LoVo (cell line): ENCODE measurements around the gene METTL9.
"Not testable (repeated sequence)": the region's sequence is repeated elsewhere in the genome, so short reads cannot be mapped to it uniquely, and the experiment has no call there.

ENCODE experiments used
- DNase-seq: peaks from one replicate; pipeline ENCODE4 v3.0.0-alpha.2; 2016; ENCODE audit warnings: low spot score

METTL9 gene

DNA sequence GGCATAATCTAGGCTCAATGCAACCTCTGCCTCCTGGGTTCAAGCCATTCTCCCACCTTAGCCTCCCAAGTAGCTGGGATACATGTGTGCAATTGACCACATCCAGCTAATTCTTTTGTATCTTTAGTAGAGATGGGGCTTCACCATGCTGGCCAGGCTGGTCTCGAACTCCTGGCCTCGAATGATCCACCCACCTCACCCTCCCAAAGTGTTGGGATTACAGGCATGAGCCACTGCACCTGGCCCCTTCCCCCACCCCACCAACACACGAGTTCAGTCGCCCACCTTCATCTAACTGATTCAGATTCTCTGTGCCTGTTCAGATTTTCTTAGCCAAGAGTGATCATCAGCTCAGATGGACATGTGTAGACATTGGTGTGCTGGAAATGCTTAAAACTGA is 25.0 kb upstream of the METTL9 start:
- DNase-seq = no peak

DNA sequence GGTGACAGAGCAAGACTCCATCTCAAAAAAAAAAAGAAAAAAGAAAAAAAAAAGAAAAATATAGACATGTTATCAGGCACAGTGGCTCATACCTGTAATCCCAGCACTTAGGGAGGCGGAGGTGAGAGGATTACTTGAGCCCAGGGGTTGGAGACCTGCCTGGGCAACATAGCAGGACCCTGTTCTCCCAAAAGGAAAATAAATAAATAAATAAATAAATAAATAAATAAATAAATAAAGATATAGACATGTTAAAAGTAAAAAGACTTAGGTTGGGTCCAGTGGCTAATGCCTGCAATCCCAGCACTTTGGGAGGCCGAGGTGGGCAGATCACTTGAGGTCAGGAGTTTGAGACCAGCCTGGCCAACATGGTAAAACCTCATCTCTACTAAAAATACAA is 23.1 kb upstream of the METTL9 start:
- not testable (repeated sequence) for DNase-seq

DNA sequence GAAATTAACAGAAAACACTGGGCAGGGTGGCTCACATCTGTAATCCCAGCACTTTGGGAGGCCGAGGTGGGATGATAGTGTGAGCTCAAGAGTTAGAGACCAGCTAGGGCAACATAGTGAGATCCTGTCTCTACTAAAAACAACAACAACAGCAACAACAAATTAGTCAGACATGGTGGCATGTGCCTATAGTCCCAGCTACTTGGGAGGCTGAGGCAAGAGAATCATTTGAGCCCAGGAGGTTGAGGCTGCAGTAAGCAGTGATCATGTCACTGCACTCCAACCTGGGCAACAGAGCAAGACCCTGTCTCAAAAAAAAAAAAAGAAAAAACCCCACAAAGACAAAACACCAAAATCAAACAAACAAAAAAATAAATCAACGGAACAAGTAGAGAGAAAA is 21.9 kb upstream of the METTL9 start:
- not testable (repeated sequence) for DNase-seq

- DNase-seq = not testable (repeated sequence)
These were observed 21.1 kb upstream of the METTL9 start for GRCh38 chr16:21578311-21578710.

- DNase-seq = not testable (repeated sequence)
These were observed 19.2 kb upstream of the METTL9 start for GRCh38 chr16:21580131-21580530.

DNA sequence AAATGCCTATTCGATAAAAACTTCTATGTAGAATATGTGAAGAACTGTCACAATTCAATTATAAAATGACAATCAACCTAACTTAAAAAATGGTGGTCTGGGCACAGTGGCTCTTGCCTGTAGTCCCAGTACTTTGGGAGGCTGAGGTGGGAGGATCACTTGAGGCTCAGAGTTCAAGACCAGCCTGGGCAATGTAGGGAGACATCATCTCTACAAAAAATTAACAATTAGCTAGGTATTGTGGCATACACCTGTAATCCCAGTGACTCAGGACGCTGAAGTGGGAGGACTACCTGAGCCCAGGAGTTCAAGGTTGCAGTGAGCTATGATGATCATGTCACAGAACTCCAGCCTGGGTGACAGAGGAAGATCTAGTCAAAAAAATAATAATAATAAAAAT is 18.6 kb upstream of the METTL9 start:
- DNase-seq = no peak

DNA sequence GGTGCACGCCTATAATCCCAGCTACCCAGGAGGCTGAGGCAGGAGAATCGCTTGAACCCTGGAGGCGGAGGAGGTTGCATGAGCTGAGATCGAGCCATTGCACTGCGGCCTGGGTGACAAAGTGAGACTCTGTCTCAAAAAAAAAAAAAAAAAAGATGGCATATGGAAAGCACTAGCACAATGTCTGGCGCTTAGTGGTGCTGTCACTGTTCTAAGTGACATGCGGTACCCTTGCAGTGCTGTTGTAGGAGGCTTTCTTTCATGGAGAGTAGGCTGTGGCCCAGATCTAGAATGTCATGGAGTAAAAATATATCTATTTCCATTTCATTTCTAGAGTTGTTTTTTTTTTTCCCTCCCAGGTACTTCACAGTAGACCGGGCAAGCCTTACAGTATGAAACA is 14.6 kb upstream of the METTL9 start:
- no peak for DNase-seq

GRCh38 chr16:21588593-21588992 is 10.8 kb upstream of the METTL9 start:
- not testable (repeated sequence) for DNase-seq

- DNase-seq = no peak
These were observed 9.8 kb upstream of the METTL9 start for GRCh38 chr16:21589551-21589950.

- no peak for DNase-seq
These were observed 9.1 kb upstream of the METTL9 start for GRCh38 chr16:21590287-21590686.

DNA sequence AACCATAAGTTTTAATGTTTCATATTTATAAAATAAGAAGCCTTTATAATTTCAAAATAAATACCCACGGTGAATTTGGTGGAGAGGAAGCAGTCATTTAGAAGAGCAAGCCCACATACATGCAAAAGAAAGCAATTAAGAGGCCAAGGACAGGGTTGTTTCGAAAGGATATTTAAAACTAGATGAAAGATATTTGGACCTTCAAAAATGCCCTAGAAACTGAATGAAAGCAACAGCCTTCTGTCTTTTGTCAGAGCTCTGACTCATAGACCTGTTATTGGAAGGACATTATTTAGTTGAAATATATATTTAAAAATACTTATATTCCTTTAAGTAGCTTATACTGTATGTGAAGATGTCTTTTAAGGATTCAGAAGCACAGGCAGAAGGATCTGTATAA is 8.6 kb upstream of the METTL9 start:
- no peak for DNase-seq

GRCh38 chr16:21592191-21592590 is 7.2 kb upstream of the METTL9 start:
- DNase-seq = no peak

GRCh38 chr16:21593530-21594289 is 5.7 kb upstream of the METTL9 start:
- DNase-seq = no peak

GRCh38 chr16:21597561-21598030 is 1.8 kb upstream of the METTL9 start:
- no peak for DNase-seq

- DNase-seq = no peak
These were observed 1.2 kb upstream of the METTL9 start for GRCh38 chr16:21598206-21598605.

- DNase-seq = peak; percentile 10
These were observed 666 bp upstream of the METTL9 start for GRCh38 chr16:21598701-21599121.

- peak; percentile 10 for DNase-seq
These were observed 825 bp downstream of the METTL9 start for GRCh38 chr16:21600031-21600773.

GRCh38 chr16:21602785-21603184 is 3.4 kb downstream of the METTL9 start:
- DNase-seq = no peak

DNA sequence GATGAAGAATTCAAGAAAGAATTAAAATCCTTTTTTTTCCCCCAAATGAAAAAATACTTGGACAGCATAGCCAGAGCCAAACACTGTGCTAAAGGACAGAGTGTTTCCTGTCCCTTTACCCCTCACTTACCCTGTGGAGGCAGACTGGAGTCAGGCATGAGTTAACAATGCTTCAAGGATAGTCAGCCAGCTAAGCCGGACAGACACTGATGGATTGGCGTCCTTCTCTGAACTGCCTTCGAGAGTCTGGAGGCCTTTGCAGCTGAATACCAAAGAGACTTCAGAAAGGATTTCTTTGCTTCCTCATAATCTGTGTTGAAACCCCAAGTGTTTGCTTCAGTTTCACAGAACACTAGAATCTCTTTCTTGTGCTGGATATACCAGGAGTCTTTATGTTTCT is 4.6 kb downstream of the METTL9 start:
- no peak for DNase-seq

DNA sequence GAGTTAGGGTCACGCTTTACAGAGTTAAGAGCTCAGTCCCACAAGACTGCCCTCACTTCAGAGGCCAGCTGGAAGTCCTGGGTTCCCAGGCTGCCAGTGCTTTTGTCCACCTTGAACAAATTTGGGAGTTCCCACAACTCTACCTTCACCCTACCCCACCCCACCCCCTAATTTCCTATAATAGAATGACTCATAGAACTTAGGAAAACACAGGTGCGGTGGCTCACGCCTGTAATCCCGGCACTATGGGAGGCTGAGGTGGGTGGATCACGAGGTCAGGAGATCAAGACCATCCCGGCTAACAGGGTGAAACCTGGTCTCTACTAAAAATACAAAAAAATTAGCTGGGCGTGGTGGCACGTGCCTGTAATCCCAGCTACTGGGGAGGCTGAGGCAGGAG is 6.5 kb downstream of the METTL9 start:
- not testable (repeated sequence) for DNase-seq

DNA sequence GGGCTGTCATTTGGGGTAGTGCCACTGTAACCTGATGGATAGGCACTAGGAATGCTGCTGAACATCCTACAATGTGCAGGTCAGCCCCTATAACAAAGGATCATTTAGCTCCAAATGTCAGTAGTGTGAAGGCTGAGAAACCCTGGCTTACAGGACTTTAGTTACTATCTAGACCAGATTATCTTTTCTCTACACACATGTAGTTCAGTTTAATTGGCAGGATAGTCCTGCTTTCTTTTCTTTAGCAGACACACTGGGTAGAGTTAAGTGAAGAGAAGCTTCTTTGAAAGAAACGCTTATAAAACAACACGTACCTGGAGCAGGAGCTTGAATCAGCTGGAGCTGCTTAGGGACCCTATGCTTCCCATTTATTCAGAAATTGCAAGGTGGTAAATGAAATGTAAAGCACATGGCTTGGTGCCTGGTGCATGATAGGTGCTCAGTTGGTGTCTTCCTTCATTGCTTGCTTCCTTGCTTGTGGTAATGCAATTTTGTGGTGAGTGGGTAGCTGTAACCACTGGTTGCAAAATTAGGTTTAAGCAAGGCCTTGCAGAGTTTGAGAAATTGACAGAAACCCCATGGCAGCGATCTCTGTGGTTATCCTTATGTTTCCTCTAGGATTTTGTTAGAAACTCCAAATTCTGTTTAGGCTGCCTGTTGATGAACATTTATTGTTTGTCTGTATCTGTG is 9.4 kb downstream of the METTL9 start:
- DNase-seq = no peak

DNA sequence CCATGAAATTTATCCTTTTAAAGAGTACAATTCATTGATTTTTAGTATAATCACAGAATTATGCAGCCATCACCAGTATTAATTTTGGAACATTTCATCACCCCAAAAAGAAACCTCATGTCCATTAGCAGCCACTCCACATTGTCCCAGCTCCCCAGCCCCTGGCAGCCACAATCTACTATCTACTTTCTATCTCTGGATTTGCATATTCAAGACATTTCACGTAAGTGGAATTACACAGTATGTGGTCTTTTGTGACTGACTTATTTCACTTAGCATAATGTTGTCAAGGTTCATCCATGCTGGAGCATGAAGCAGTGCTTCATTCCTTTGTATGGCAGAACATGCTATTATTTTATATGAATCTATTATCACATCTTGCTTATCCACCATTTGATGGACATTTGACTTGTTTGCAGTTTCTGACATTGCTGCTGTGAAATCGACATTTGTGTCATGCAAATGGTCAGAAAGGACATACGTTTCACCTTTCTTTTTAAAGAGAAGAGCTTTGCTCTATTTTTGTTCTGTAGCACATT is 10.7 kb downstream of the METTL9 start:
- DNase-seq = no peak

- DNase-seq = no peak
These were observed 11.4 kb downstream of the METTL9 start for GRCh38 chr16:21610766-21611165.
